ENCODE measurements around the gene MYD88. TPM values are rescaled to one million over a fixed set of nuclear protein-coding genes. Genes with fewer than 3 reads are reported as not detected.
"Not testable (repeated sequence)": the region's sequence is repeated elsewhere in the genome, so short reads cannot be mapped to it uniquely, and the experiment has no call there.

The MYD88 gene
- total RNA-seq, 8 experiments from 2014 or later = 0.76 to 24.4 (median 9.3) TPM

DNA sequence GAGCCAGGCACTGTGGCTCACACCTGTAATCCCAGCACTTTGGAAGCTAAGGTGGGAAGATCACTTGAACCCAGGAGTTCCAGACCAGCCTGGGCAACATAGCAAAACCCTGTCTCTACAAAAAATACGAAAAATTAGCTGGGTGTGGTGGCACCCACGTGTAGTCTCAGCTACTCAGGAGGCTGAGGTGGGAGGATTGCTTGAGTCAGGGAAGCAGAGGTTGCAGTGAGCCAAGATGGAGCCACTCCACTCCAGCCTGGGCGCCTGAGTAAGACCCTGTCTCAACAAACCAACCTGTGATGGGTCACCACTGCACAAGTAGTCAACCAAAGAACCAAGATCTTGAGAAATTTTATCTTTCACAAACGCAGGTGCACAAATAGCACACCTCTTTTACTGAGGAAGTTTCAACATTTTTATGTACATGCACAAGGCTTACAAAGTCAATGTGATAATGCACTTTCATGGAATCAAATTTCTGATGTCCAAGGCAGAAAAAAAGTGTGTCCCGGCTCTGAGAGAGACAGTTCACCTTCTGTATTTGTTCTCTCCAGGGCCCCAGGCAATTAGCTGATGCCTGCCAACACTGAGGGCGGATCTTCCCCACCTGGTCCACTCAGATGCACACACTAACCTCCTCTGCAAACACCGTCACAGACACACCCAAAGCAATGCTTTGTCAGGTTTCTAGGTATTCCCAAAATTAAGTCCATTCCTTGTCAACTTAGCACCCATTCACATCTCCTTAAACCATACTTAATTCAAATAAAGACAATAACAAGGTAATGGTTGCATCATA lies 13.9 kb upstream of the MYD88 start:
- no peaks in the 10 kb centered on the region for H3K4me1 ChIP-seq (replicated peaks in 1 of 2)
- H3K27ac ChIP-seq = no peak overlapping the region
- 68 to 100% (median 85%) methylated on average over 1 to 4 of the region's 7 CpGs; no CpG with 5 or more reads in 2 of the 10 experiments for WGBS, 10 experiments
- in situ Hi-C loops (cut with MboI; ENCODE audit: low pct_unique_long_range_greater_than_20kb in 2 of 9, low sequenced_read_pairs in 9 of 9, unreplicated experiment in 9 of 9) = no loop called here
- H3K4me3 ChIP-seq = no peak overlapping the region
- no peak for ATAC-seq (replicated peaks in 6 of 8)

DNA sequence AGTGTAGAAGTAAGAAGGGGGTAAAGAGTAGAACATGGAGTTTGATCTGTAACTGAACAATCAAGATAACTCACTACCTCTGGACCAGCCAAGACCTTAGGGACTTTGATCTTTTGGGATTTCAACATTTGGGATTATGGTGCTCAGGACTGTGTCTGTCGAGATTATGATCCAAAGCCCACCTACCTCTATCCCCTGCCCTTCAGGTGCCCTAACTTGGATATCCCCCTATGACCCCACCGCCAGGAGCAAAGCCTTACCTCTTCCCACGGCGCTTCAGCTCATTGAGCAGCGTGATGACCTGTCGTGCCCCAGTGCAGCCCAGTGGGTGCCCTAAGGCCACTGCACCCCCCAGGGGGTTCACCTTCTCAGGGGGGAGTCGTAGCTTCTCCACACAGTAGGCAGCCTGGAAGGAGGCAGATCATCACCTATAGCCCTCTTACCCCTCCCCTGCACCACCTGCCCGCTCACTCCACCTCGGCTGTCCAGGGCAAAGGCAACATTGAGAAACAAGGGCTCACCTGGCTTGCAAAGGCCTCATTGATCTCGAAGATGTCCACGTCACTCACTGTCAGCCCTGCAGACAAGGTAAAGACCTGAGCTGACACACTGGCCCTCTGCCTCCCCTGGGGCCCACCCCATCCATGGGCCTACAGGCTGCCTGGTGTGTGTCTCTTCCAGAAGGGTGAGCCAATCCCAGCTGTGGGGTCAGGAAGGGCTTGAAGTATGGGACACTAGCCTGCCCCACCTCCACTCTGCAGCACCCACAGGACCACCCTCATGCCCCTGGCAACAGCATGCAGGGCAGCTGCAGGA lies 12.9 kb upstream of the MYD88 start:
- H3K27ac ChIP-seq = no peak overlapping the region
- H3K4me1 ChIP-seq (replicated peaks in 1 of 2) = no peaks in the 10 kb centered on the region
- 92 to 100% (median 97%) methylated on average over 2 to 7 of the region's 11 CpGs; no CpG with 5 or more reads in 3 of the 10 experiments for WGBS, 10 experiments
- no peak overlapping the region for H3K4me3 ChIP-seq
- no peak for ATAC-seq (replicated peaks in 6 of 8)
- in situ Hi-C loops (cut with MboI; ENCODE audit: low pct_unique_long_range_greater_than_20kb in 2 of 9, low sequenced_read_pairs in 9 of 9, unreplicated experiment in 9 of 9) = no loop called here

GRCh38 chr3:38126121-38126892 lies 12.2 kb upstream of the MYD88 start:
- H3K4me1 ChIP-seq (replicated peaks in 1 of 2) = no peaks in the 10 kb centered on the region
- no peak overlapping the region for H3K27ac ChIP-seq
- WGBS, 10 experiments = 40 to 100% (median 100%) methylated on average over 1 to 2 of the region's 6 CpGs; no CpG with 5 or more reads in 5 of the 10 experiments
- H3K4me3 ChIP-seq = no peak overlapping the region
- no peak for ATAC-seq (replicated peaks in 6 of 8)
- in situ Hi-C loops (cut with MboI; ENCODE audit: low pct_unique_long_range_greater_than_20kb in 2 of 9, low sequenced_read_pairs in 9 of 9, unreplicated experiment in 9 of 9) = no loop called here

GRCh38 chr3:38127611-38128302 lies 10.7 kb upstream of the MYD88 start:
- H3K4me1 ChIP-seq (replicated peaks in 1 of 2) = no peaks in the 10 kb centered on the region
- in situ Hi-C loops (cut with MboI; ENCODE audit: low pct_unique_long_range_greater_than_20kb in 2 of 9, low sequenced_read_pairs in 9 of 9, unreplicated experiment in 9 of 9) = no loop called here
- no peak for ATAC-seq (replicated peaks in 6 of 8)
- H3K4me3 ChIP-seq = no peak overlapping the region
- no peak overlapping the region for H3K27ac ChIP-seq
- WGBS, 10 experiments = 100% methylated on average over 1 to 2 of the region's 4 CpGs; no CpG with 5 or more reads in 8 of the 10 experiments

GRCh38 chr3:38128303-38128655 lies 10.2 kb upstream of the MYD88 start:
- 100% methylated on average over 1 of the region's 1 CpG; no CpG with 5 or more reads in 7 of the 10 experiments for WGBS, 10 experiments
- no peak overlapping the region for H3K27ac ChIP-seq
- no peak overlapping the region for H3K4me3 ChIP-seq
- in situ Hi-C loops (cut with MboI; ENCODE audit: low pct_unique_long_range_greater_than_20kb in 2 of 9, low sequenced_read_pairs in 9 of 9, unreplicated experiment in 9 of 9) = no loop called here
- no peaks in the 10 kb centered on the region for H3K4me1 ChIP-seq (replicated peaks in 1 of 2)
- ATAC-seq (replicated peaks in 6 of 8) = no peak

DNA sequence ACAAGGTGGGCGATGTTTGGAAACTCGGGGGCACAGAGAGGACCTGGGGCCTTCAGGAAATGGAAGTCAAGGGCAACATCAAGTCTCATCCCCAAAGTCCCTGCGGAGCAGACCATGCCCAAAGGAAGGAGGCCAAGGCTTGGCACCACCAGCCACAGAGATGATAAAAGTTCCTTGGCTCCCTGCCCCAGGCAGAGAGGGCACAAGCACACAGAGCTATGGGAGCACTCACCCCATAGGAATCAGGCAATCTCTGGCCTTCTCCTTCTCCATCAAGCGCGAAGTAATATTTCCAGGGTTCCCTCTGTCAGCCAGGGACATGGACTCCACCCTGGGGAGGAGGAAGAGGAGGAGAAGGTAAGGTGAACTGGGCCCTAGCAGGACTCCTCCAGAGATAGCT lies 9.4 kb upstream of the MYD88 start:
- Histone ChIP-seq H3K27ac (no peak overlapping the region), H3K4me3 (no peak overlapping the region), H3K4me1 (replicated peaks in 1 of 2) (no peaks in the 10 kb centered on the region)
- WGBS, 10 experiments = 80 to 100% (median 100%) methylated on average over 1 to 3 of the region's 5 CpGs; no CpG with 5 or more reads in 4 of the 10 experiments
- in situ Hi-C loops (cut with MboI; ENCODE audit: low pct_unique_long_range_greater_than_20kb in 2 of 9, low sequenced_read_pairs in 9 of 9, unreplicated experiment in 9 of 9) = no loop called here
- no peak for ATAC-seq (replicated peaks in 6 of 8)

GRCh38 chr3:38130631-38131065 lies 7.8 kb upstream of the MYD88 start:
- ATAC-seq (replicated peaks in 6 of 8) = no peak
- in situ Hi-C loops (cut with MboI; ENCODE audit: low pct_unique_long_range_greater_than_20kb in 2 of 9, low sequenced_read_pairs in 9 of 9, unreplicated experiment in 9 of 9) = no loop called here
- Histone ChIP-seq H3K4me1 (replicated peaks in 1 of 2) (peaks cover 2 to 4% of the 10 kb centered on the region in 2 donors), H3K4me3 (no peak overlapping the region), H3K27ac (no peak overlapping the region)
- 60 to 100% (median 96%) methylated on average over 1 to 2 of the region's 3 CpGs; no CpG with 5 or more reads in 4 of the 10 experiments for WGBS, 10 experiments

- 28 to 83% (median 40%) methylated on average over 1 to 5 of the region's 6 CpGs; no CpG with 5 or more reads in 3 of the 10 experiments for WGBS, 10 experiments
- ATAC-seq (replicated peaks in 6 of 8) = peak in 3 of 8 experiments; percentile 25 to 57 (median 35)
- in situ Hi-C loops (cut with MboI; ENCODE audit: low pct_unique_long_range_greater_than_20kb in 2 of 9, low sequenced_read_pairs in 9 of 9, unreplicated experiment in 9 of 9) = no loop called here
- H3K4me3 ChIP-seq = no peak overlapping the region
- peaks cover 5 to 7% of the 10 kb centered on the region in 2 donors for H3K4me1 ChIP-seq (replicated peaks in 1 of 2)
- no peak overlapping the region for H3K27ac ChIP-seq
These were observed 6.7 kb upstream of the MYD88 start for GRCh38 chr3:38131621-38132369.

- 60 to 100% (median 95%) methylated on average over 1 to 3 of the region's 3 CpGs; no CpG with 5 or more reads in 3 of the 10 experiments for WGBS, 10 experiments
- Histone ChIP-seq H3K4me3 (no peak overlapping the region), H3K4me1 (replicated peaks in 1 of 2) (peaks cover 7 to 10% of the 10 kb centered on the region in 2 donors), H3K27ac (no peak overlapping the region)
- ATAC-seq (replicated peaks in 6 of 8) = no peak
- in situ Hi-C loops (cut with MboI; ENCODE audit: low pct_unique_long_range_greater_than_20kb in 2 of 9, low sequenced_read_pairs in 9 of 9, unreplicated experiment in 9 of 9) = no loop called here
These were observed 5.3 kb upstream of the MYD88 start for GRCh38 chr3:38133209-38133556.

DNA sequence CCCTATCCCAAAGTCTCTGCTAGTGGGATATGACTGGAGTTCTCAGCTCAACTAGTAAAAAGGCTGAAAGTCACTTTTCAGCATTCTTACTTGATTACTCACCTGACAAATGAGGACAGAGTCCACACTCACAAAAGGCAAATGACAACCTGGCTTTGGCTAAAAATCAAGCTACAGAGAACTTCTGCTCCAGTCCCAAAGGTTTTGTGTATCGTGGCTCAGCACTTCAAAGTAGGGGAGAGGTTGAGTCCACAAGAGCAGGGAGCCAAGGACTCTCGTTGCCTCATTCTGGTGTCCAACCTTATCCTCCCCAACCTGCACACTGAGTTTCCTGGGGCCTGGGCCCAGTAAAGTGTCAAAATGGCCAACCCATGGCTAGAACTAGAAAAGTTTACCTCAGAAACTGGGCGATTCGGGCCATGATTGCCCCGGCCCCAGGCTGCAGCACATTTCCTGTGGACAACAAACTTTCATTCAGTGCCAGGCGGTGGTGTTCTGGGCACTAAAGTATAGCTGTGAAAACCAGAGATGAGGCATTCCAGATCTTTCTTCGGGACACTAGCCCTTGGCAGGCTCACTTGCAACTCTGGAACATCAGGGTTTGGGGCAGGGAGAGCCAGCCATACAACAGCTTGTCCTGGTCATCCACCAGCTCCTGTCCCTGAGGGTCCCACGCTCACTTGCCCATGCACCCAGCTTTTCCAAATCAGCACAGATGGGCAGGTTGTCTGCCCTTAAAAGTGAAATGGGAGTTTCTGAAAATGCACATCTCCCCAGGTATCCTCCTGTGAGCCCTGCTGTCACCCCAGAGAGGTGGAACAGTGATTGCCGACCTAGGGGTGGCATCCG lies 4.7 kb upstream of the MYD88 start:
- Histone ChIP-seq H3K27ac (no peak overlapping the region), H3K4me1 (replicated peaks in 1 of 2) (peaks cover 7 to 11% of the 10 kb centered on the region in 2 donors), H3K4me3 (no peak overlapping the region)
- 75 to 100% (median 100%) methylated on average over 1 to 6 of the region's 10 CpGs; no CpG with 5 or more reads in 3 of the 10 experiments for WGBS, 10 experiments
- in situ Hi-C loops (cut with MboI; ENCODE audit: low pct_unique_long_range_greater_than_20kb in 2 of 9, low sequenced_read_pairs in 9 of 9, unreplicated experiment in 9 of 9) = no loop called here
- no peak for ATAC-seq (replicated peaks in 6 of 8)

- H3K27ac ChIP-seq; H3K4me3 ChIP-seq; ATAC-seq (replicated peaks in 6 of 8); in situ Hi-C loops (cut with MboI; ENCODE audit: low pct_unique_long_range_greater_than_20kb in 2 of 9, low sequenced_read_pairs in 9 of 9, unreplicated experiment in 9 of 9): not testable (repeated sequence)
- WGBS, 10 experiments = 33 to 100% (median 94%) methylated on average over 1 to 8 of the region's 10 CpGs; no CpG with 5 or more reads in 2 of the 10 experiments
- H3K4me1 ChIP-seq (replicated peaks in 1 of 2) = peaks cover 12 to 16% of the 10 kb centered on the region in 2 donors
These were observed 3.8 kb upstream of the MYD88 start for GRCh38 chr3:38134517-38135143.
